CD14-positive monocyte (primary cell): ENCODE data around the gene GUCA1A. TPM values are rescaled to one million over a fixed set of nuclear protein-coding genes. Genes with fewer than 3 reads are reported as not detected.

Experiments
- DNase-seq, 3 donors: peaks; one replicate each; pipeline ENCODE4 v3.0.0-alpha.2; 2011 to 2022
- H2AFZ ChIP-seq: 2 replicates; pipeline ENCODE4 v1.6.0; 2012; ENCODE audit warnings: mild to moderate bottlenecking, low read depth, low read length, inconsistent platforms; ENCODE audit not compliant: insufficient read depth, poor library complexity, severe bottlenecking
- H3K27ac ChIP-seq, 2 donors: 1 replicate in 1 of 2; 2 replicates in 1 of 2; pipeline ENCODE4 v1.5.1; 2012 to 2013; ENCODE audit warnings: low read length in 2 of 2, control low read depth in 1 of 2, inconsistent platforms in 1 of 2, low read depth in 1 of 2, mild to moderate bottlenecking in 1 of 2
- H3K27me3 ChIP-seq, 2 donors: one replicate each; pipeline versions ENCODE4 v1.6.0 to v1.6.1; 2011 to 2013; ENCODE audit warnings: low read length in 2 of 2; ENCODE audit not compliant: control insufficient read depth in 2 of 2, insufficient read depth in 2 of 2
- H3K36me3 ChIP-seq, 2 donors: replicated peaks in 1 of 2; 1 replicate in 1 of 2; 2 replicates in 1 of 2; pipeline versions ENCODE4 v1.5.1 to v1.6.1; 2012 to 2013; ENCODE audit warnings: low read length in 2 of 2, control low read depth in 1 of 2, inconsistent platforms in 1 of 2, mild to moderate bottlenecking in 1 of 2; ENCODE audit not compliant: insufficient read depth in 2 of 2, control insufficient read depth in 1 of 2
- H3K4me1 ChIP-seq, 2 donors: 1 replicate in 1 of 2; 2 replicates in 1 of 2; pipeline versions ENCODE4 v1.5.1 to v1.6.1; 2012 to 2013; ENCODE audit warnings: low read length in 2 of 2, control low read depth in 1 of 2, inconsistent platforms in 1 of 2, mild to moderate bottlenecking in 1 of 2, moderate library complexity in 1 of 2; ENCODE audit not compliant: insufficient read depth in 2 of 2, control insufficient read depth in 1 of 2
- H3K4me2 ChIP-seq: replicated peaks from 2 replicates; pipeline ENCODE3; 2012; ENCODE audit warnings: low read length, moderate library complexity, mild to moderate bottlenecking; ENCODE audit not compliant: poor library complexity, severe bottlenecking; ENCODE audit errors: extremely low read depth
- H3K4me3 ChIP-seq, 3 experiments: fragments of 200-600 bp in 1 of 3; sonication (generic) in 1 of 3; replicated peaks in 1 of 3; 1 replicate in 2 of 3; 2 replicates in 1 of 3; pipeline ENCODE4 v1.5.1; 2011 to 2013; ENCODE audit warnings: low read length in 3 of 3, mild to moderate bottlenecking in 3 of 3, control low read depth in 2 of 3, low read depth in 2 of 3, inconsistent platforms in 1 of 3, moderate library complexity in 1 of 3
- H3K79me2 ChIP-seq: 2 replicates; pipeline ENCODE4 v1.6.0; 2012; ENCODE audit warnings: mild to moderate bottlenecking, control low read depth, inconsistent platforms, low read length, moderate library complexity; ENCODE audit not compliant: insufficient read depth
- H3K9ac ChIP-seq: 2 replicates; pipeline ENCODE4 v1.6.0; 2017; ENCODE audit warnings: low read length, mild to moderate bottlenecking; ENCODE audit not compliant: insufficient read depth, poor library complexity, severe bottlenecking
- H3K9me3 ChIP-seq, 2 donors: replicated peaks in 1 of 2; 1 replicate in 1 of 2; 2 replicates in 1 of 2; pipeline versions ENCODE4 v1.5.1 to v1.6.1; 2012 to 2013; ENCODE audit warnings: low read length in 2 of 2, control low read depth in 1 of 2; ENCODE audit not compliant: control insufficient read depth in 1 of 2, insufficient read depth in 1 of 2
- H4K20me1 ChIP-seq: 2 replicates; pipeline ENCODE4 v1.6.0; 2012; ENCODE audit warnings: mild to moderate bottlenecking, low read length, control low read depth, moderate library complexity; ENCODE audit not compliant: insufficient read depth
- H3K27ac Mint-ChIP-seq, 7 donors: one replicate each; pipeline ENCODE4 v1.8.0; 2020; ENCODE audit warnings: mild to moderate bottlenecking in 7 of 7, mixed read lengths in 7 of 7, moderate library complexity in 6 of 7, inconsistent platforms in 2 of 7
- H3K27me3 Mint-ChIP-seq, 3 donors: one replicate each; pipeline ENCODE4 v1.8.0; 2021 to 2022; ENCODE audit warnings: low read depth in 3 of 3, mild to moderate bottlenecking in 3 of 3, mixed read lengths in 3 of 3, moderate library complexity in 3 of 3, inconsistent platforms in 1 of 3
- H3K36me3 Mint-ChIP-seq, 2 donors: one replicate each; pipeline ENCODE4 v1.8.0; 2020; ENCODE audit warnings: mixed read lengths in 2 of 2, inconsistent platforms in 1 of 2, mild to moderate bottlenecking in 1 of 2
- H3K4me1 Mint-ChIP-seq: one replicate; pipeline ENCODE4 v1.8.0; 2020; ENCODE audit warnings: mild to moderate bottlenecking, mixed read lengths
- H3K4me3 Mint-ChIP-seq, 2 donors: one replicate each; pipeline ENCODE4 v1.8.0; 2020; ENCODE audit warnings: mild to moderate bottlenecking in 2 of 2, mixed read lengths in 2 of 2, moderate library complexity in 1 of 2
- H3K9me3 Mint-ChIP-seq, 7 donors: one replicate each; pipeline ENCODE4 v1.8.0; 2020 to 2022; ENCODE audit warnings: mixed read lengths in 7 of 7, mild to moderate bottlenecking in 6 of 7, moderate library complexity in 6 of 7, inconsistent platforms in 2 of 7
- WGBS: methylation state at CpG from one replicate; pipeline ENCODE4 v1.1.5; 2013; ENCODE audit warnings: missing lambda C conversion rate; ENCODE audit not compliant: insufficient coverage; 5-methylcytosine and 5-hydroxymethylcytosine counted together
- intact Hi-C, 2 donors: fragments of 100-400 bp; cut with micrococcal nuclease; formaldehyde crosslinking; loops; one replicate each; pipeline versions ENCODE4 v1.15.0 to v1.15.1; 2023
- polyA plus RNA-seq, 3 donors: library from polyadenylated mRNA; depleted of rRNA in 1 of 3; unstranded in 2 of 3; stranded (reverse) in 1 of 3; fragments of 300-500 nt in 2 of 3; fragments of >200 nt in 1 of 3; fragmentation: Illumina TruSeq in 2 of 3; gene quantifications; 1 replicate in 2 of 3; 2 replicates in 1 of 3; pipeline ENCODE4 v1.2.3, GENCODE V29; 2012 to 2021
- TF ChIP-seq, protein P1 (sequence below): fragments of 200-600 bp; IDR thresholded peaks from one replicate; pipeline ENCODE4 v1.8.0; 2022; ENCODE audit warnings: antibody characterized with exemption, mild to moderate bottlenecking

Gene GUCA1A
- polyA plus RNA-seq, 3 donors = not detected

- WGBS = 93% methylated on average over 10 of the region's 10 CpGs
- H3K27ac Mint-ChIP-seq = no peak overlapping the region
- H3K9me3 Mint-ChIP-seq = no peaks in the 10 kb centered on the region
Measured at GRCh38 chr6:42185597-42185996, 12.4 kb downstream of the GUCA1A start.

DNA sequence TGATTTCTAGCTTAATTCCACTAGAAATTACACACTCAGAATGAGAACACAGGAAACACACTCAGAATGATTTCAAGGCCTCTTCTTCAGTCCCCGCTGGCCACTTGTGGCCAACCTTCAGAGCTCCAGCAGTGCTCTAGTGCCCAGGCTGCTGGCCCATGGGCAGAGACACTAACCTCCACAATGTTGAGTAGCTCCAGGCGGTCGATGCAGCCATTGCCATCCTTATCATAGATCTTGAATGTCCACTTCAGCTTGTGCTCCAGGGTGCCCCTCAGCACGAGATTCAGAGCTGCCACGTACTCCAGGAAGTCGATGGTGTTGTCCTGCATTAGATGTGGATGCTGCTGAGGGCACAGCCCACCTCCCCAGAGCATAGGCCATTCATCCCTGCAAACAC lies 15.2 kb downstream of the GUCA1A start:
- H3K36me3 ChIP-seq = no peaks in the 10 kb centered on the region
- Mint-ChIP-seq H3K36me3 (peaks cover 0 to 1% of the 10 kb centered on the region in 2 donors), H3K4me3 (no peak overlapping the region), H3K27me3 (peaks cover 0 to 2% (median 2%) of the 10 kb centered on the region in 3 donors), H3K27ac (no peak overlapping the region), H3K9me3 (no peaks in the 10 kb centered on the region), H3K4me1 (no peaks in the 10 kb centered on the region)
- no peak overlapping the region for H3K4me3 ChIP-seq
- no peaks in the 10 kb centered on the region for H3K9me3 ChIP-seq
- H3K79me2 ChIP-seq = no peaks in the 10 kb centered on the region
- H3K4me2 ChIP-seq = no peak overlapping the region
- H3K27ac ChIP-seq = no peak overlapping the region
- H3K4me1 ChIP-seq = no peaks in the 10 kb centered on the region
- no peaks in the 10 kb centered on the region for H3K27me3 ChIP-seq
- WGBS = 98% methylated on average over 6 of the region's 6 CpGs
- TF ChIP-seq, protein P1, sequence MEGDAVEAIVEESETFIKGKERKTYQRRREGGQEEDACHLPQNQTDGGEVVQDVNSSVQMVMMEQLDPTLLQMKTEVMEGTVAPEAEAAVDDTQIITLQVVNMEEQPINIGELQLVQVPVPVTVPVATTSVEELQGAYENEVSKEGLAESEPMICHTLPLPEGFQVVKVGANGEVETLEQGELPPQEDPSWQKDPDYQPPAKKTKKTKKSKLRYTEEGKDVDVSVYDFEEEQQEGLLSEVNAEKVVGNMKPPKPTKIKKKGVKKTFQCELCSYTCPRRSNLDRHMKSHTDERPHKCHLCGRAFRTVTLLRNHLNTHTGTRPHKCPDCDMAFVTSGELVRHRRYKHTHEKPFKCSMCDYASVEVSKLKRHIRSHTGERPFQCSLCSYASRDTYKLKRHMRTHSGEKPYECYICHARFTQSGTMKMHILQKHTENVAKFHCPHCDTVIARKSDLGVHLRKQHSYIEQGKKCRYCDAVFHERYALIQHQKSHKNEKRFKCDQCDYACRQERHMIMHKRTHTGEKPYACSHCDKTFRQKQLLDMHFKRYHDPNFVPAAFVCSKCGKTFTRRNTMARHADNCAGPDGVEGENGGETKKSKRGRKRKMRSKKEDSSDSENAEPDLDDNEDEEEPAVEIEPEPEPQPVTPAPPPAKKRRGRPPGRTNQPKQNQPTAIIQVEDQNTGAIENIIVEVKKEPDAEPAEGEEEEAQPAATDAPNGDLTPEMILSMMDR = no peak
- DNase-seq = no peak
- intact Hi-C loops = no loop called here
- no peak overlapping the region for H2AFZ ChIP-seq
- no peak overlapping the region for H3K9ac ChIP-seq
- H4K20me1 ChIP-seq = no peaks in the 10 kb centered on the region

More at GRCh38 chr6:42185597-42185996, 12.4 kb downstream of the GUCA1A start:
- intact Hi-C loops = no loop called here
- Histone ChIP-seq H3K79me2 (no peaks in the 10 kb centered on the region), H3K9ac (no peak overlapping the region), H3K4me2 (no peak overlapping the region), H3K36me3 (no peaks in the 10 kb centered on the region), H4K20me1 (no peaks in the 10 kb centered on the region), H3K4me1 (no peaks in the 10 kb centered on the region), H3K9me3 (no peaks in the 10 kb centered on the region), H3K4me3 (no peak overlapping the region), H3K27ac (no peak overlapping the region), H3K27me3 (no peaks in the 10 kb centered on the region), H2AFZ (no peak overlapping the region)
- TF ChIP-seq, protein P1 = no peak
- Mint-ChIP-seq H3K36me3 (no peaks in the 10 kb centered on the region), H3K27me3 (peaks cover 0 to 4% (median 2%) of the 10 kb centered on the region in 3 donors), H3K4me1 (no peaks in the 10 kb centered on the region), H3K4me3 (no peak overlapping the region)
- DNase-seq = no peak
